GM19239 (cell line): Measurements from ENCODE around the gene TRMT44.
A peak's percentile ranks its signal among the peaks of the same experiment; 100 is the strongest.
"Not testable (repeated sequence)": the region's sequence is repeated elsewhere in the genome, so short reads cannot be mapped to it uniquely, and the experiment has no call there.

Experiments used
- DNase-seq: peaks from one replicate; pipeline ENCODE4 v3.0.0; 2011; ENCODE audit warnings: low spot score; ENCODE audit not compliant: insufficient read length
- FAIRE-seq: peaks from 2 replicates; lab custom pipeline; 2011; peaks lifted over from hg19 to GRCh38; lab: Jason Lieb, UNC

The TRMT44 gene

DNA sequence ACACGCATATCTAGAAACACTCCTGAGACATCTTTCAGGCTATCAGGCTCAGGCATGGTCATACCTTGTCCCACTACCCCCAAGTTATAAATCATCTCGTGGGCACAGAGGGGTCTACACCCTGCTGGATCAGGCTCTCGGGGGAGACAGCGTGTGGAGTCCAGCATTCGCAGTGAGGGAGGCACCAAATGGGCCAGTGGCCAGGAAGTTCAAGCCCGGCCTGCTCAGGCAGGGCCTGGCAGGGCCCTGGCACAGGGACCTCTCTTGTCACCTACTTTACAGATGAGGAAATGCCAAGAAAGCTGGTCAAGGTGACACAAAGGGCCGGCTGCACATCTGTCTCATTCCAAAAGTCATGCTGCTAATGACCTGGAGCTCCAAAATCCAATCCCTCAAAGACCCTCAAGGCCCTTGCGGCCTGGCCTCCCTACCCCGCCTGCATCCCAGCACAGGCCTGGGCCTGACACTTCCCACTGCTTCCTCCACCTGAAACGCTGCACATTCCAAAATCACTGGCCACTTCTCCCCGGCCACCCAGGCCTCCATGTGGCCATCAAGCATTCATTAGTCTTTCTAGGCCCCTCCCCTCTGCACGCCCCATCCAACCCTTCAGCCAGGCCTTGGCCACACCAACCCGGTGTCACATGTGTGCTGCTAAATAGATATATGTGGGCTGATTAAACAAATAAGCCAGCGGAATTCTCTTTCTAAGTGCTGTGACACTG is 35.6 kb upstream of the TRMT44 start:
- DNase-seq: no peak
- no peak for FAIRE-seq

- FAIRE-seq (no peak), DNase-seq (no peak)
Measured at GRCh38 chr4:8405516-8405875, 35.1 kb upstream of the TRMT44 start.

GRCh38 chr4:8406887-8407286 is 33.7 kb upstream of the TRMT44 start:
- not testable (repeated sequence) for DNase-seq, FAIRE-seq

DNA sequence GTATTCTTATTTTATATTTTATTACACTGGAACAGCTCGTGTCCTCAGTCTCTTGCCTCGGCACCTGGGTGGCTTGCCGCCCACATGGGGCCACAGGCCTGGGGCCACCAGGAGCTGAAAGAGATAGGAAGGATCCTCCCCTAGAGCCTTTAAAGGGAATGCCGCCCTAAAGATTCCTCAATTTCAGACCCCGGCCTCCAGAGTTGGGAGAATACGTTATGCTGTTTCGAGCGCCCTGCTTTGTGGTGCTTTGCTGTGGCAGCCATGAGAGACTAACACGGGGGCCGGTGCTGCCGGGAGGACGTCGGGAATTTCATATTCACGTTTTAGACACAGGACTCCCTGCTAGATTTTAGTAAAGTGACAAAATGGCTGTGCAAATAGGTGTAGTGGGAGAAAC is 33.3 kb upstream of the TRMT44 start:
- DNase-seq: no peak
- FAIRE-seq: no peak

DNA sequence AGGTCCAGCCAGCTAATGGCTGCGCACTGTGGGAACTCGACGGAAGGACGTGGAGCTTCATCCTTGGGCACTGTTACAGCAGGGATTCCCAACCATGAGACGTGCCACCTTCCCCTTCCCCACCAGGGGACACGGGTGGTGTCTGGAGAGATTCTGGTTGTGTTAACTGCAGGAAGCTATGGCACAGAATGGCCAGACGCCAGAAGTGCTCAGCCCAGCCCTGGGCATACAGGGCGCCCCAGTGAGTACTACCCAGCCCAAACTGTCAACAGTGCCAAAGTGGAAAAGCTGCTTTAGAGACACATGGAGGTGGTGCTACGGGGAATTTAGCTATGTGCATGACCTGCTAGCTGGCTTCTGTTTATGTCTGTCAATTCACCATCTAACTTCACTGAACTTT is 32.8 kb upstream of the TRMT44 start:
- DNase-seq: no peak
- no peak for FAIRE-seq

GRCh38 chr4:8409264-8410065 is 31.1 kb upstream of the TRMT44 start:
- FAIRE-seq (no peak), DNase-seq (no peak)

GRCh38 chr4:8410066-8410625 is 30.4 kb upstream of the TRMT44 start:
- DNase-seq: no peak
- FAIRE-seq: no peak

- FAIRE-seq: no peak
- DNase-seq: no peak
Measured at GRCh38 chr4:8410641-8411271, 29.8 kb upstream of the TRMT44 start.

GRCh38 chr4:8411351-8412180 is 29.0 kb upstream of the TRMT44 start:
- DNase-seq (no peak), FAIRE-seq (no peak)

GRCh38 chr4:8412288-8412687 is 28.3 kb upstream of the TRMT44 start:
- no peak for FAIRE-seq

GRCh38 chr4:8414377-8414776 is 26.2 kb upstream of the TRMT44 start:
- no peak for DNase-seq

More at GRCh38 chr4:8412288-8412687, 28.3 kb upstream of the TRMT44 start:
- no peak for DNase-seq

GRCh38 chr4:8417071-8417614 is 23.4 kb upstream of the TRMT44 start:
- DNase-seq (no peak), FAIRE-seq (no peak)

More at GRCh38 chr4:8414377-8414776, 26.2 kb upstream of the TRMT44 start:
- FAIRE-seq: no peak

- DNase-seq (no peak), FAIRE-seq (peak; percentile 66)
Measured at GRCh38 chr4:8419222-8420041, 21.1 kb upstream of the TRMT44 start.

GRCh38 chr4:8420151-8420550 is 20.4 kb upstream of the TRMT44 start:
- not testable (repeated sequence) for FAIRE-seq

DNA sequence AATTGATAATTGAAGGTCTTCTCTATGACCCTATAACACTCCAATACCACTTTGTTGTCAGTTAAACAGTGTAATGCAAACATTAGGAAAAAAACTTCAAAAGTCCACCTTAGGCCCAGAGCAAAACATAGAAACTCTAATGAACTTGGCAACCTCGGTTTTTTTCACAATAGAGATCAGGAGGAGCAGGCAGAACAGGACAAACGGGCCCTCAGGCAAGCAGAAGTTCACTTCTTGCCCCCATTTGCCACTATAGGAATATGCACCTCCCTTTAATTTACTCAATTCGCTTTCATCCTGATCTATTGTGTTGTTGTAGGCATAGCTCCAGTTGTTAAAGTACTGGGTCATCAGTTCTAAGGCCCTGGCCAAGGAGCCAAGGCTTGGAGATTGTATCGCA is 18.2 kb upstream of the TRMT44 start:
- DNase-seq (no peak), FAIRE-seq (no peak)

More at GRCh38 chr4:8420151-8420550, 20.4 kb upstream of the TRMT44 start:
- DNase-seq: not testable (repeated sequence)

DNA sequence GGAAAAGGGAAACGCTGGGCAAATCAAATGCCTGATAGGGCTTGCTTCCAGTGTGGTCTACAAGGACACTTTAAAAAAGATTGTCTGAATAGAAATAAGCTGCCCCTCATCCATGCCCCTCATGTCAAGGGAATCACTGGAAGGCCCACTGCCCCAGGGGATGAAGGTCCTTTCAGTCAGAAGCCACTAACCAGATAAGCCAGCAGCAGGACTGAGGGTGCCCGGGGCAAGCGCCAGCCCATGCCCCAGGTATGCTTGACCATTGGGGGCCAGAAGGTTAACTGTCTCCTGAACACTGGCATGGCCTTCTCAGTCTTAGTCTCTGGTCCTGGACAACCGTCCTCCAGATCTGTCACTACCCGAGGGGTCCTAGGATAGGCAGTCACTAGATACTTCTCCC is 17.8 kb upstream of the TRMT44 start:
- FAIRE-seq: no peak

DNA sequence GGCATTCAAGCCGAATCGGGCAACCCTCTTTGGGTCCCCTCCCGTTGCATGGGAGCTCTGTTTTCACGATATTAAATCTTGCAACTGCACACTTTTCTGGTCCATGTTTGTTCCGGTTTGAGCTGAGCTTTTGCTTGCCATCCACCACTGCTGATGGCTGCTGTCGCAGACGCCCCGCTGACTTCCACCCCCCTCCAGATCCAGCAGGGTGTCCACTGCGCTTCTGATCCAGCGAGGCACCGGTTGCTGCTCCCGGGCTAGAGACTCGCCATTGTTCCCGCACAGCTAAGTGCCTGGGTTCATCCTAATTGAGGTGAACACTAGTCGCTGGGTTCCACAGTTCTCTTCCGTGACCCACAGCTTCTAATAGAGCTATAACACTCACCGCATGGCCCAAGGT is 13.3 kb upstream of the TRMT44 start:
- FAIRE-seq (no peak), DNase-seq (no peak)

More for the DNA sequence above, 17.8 kb upstream of the TRMT44 start:
- DNase-seq: no peak

- FAIRE-seq: no peak
- DNase-seq: no peak
Measured at GRCh38 chr4:8427761-8428287, 12.8 kb upstream of the TRMT44 start.
